ENCODE data around the gene HINFP.
"Not testable (repeated sequence)": the region's sequence is repeated elsewhere in the genome, so short reads cannot be mapped to it uniquely, and the experiment has no call there.

HINFP gene

DNA sequence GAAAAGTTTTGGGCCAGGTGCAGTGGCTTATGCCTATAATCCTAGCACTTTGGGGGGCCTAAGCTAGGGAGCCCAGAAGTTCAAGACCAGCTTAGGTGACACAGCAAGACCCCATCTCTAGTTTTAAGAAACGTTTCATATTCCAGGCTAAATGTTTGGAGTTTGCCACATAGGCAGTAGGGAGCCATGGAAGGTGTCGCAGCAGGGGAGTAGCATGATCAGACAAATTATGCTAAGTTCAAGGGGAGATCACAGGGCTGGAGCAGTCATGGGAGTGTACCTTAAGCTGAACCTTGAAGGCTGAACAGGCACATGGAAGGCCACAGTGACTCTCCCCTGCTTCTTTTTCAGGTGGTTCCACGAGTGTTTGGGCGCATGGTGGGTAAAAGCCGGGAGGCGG is 58.0 kb downstream of the HINFP start:
- TF ChIP-seq, protein P1, sequence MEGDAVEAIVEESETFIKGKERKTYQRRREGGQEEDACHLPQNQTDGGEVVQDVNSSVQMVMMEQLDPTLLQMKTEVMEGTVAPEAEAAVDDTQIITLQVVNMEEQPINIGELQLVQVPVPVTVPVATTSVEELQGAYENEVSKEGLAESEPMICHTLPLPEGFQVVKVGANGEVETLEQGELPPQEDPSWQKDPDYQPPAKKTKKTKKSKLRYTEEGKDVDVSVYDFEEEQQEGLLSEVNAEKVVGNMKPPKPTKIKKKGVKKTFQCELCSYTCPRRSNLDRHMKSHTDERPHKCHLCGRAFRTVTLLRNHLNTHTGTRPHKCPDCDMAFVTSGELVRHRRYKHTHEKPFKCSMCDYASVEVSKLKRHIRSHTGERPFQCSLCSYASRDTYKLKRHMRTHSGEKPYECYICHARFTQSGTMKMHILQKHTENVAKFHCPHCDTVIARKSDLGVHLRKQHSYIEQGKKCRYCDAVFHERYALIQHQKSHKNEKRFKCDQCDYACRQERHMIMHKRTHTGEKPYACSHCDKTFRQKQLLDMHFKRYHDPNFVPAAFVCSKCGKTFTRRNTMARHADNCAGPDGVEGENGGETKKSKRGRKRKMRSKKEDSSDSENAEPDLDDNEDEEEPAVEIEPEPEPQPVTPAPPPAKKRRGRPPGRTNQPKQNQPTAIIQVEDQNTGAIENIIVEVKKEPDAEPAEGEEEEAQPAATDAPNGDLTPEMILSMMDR (IDR thresholded peaks at IDR 0.05; ENCODE audit: borderline replicate concordance, insufficient read depth, low read depth, low read length), result no peak
- no peak overlapping the region for H3K4me3 ChIP-seq (ENCODE audit: low read depth, low read length)

- no peak overlapping the region for H3K4me3 ChIP-seq (ENCODE audit: low read depth, low read length)
- TF ChIP-seq, protein P1 (IDR thresholded peaks at IDR 0.05; ENCODE audit: borderline replicate concordance, insufficient read depth, low read depth, low read length), result no peak
These were observed 58.6 kb downstream of the HINFP start for GRCh38 chr11:119179983-119180382.

GRCh38 chr11:119180729-119181676 is 59.6 kb downstream of the HINFP start:
- TF ChIP-seq, protein P1 (IDR thresholded peaks at IDR 0.05; ENCODE audit: borderline replicate concordance, insufficient read depth, low read depth, low read length), result no peak
- no peak overlapping the region for H3K4me3 ChIP-seq (ENCODE audit: low read depth, low read length)

GRCh38 chr11:119181677-119182412 is 60.5 kb downstream of the HINFP start:
- TF ChIP-seq, protein P1 (IDR thresholded peaks at IDR 0.05; ENCODE audit: borderline replicate concordance, insufficient read depth, low read depth, low read length), result no peak
- H3K4me3 ChIP-seq (ENCODE audit: low read depth, low read length), result no peak overlapping the region

GRCh38 chr11:119184399-119184798 is 63.0 kb downstream of the HINFP start:
- H3K4me3 ChIP-seq (ENCODE audit: low read depth, low read length), result not testable (repeated sequence)

All from GM12875 (cell line).